SU-DHL-6 (cell line): ENCODE measurements around the gene RAMP3.

ENCODE experiments used
- CTCF ChIP-seq: fragments of 200-600 bp; sonication (generic); IDR thresholded peaks from one replicate; pipeline ENCODE4 v1.5.1; 2017; ENCODE audit warnings: antibody characterized with exemption, mild to moderate bottlenecking, low read length, moderate library complexity; ENCODE audit not compliant: insufficient read depth, poor library complexity, severe bottlenecking
- EZH2phosphoT487 ChIP-seq: fragments of 200-600 bp; sonication (generic), shearing (Covaris generic); conservative IDR thresholded peaks from 2 replicates; pipeline ENCODE4 v1.6.1; 2018; ENCODE audit warnings: mild to moderate bottlenecking, antibody characterized with exemption, low read length, moderate library complexity, mixed read lengths

- TF ChIP-seq CTCF: no peak
- TF ChIP-seq EZH2phosphoT487: no peak
Observed at GRCh38 chr7:45211958-45212357, 54.4 kb downstream of the RAMP3 start.
